Trophoblast cell (in vitro differentiated cells and primary cell): ENCODE data around the gene RESF1.
A peak's percentile ranks its signal among the peaks of the same experiment; 100 is the strongest.
"Not testable (repeated sequence)": the region's sequence is repeated elsewhere in the genome, so short reads cannot be mapped to it uniquely, and the experiment has no call there.

ENCODE experiments used
- DNase-seq, 2 donors: peaks; one replicate each; pipeline ENCODE4 v3.0.0-alpha.2; 2016
- H2AFZ ChIP-seq: 2 replicates; pipeline ENCODE4 v1.6.1; 2013; ENCODE audit warnings: low read length, moderate library complexity, mild to moderate bottlenecking; ENCODE audit not compliant: insufficient read depth, poor library complexity
- H2AK5ac ChIP-seq: 2 replicates; pipeline ENCODE4 v1.6.1; 2013; ENCODE audit warnings: mild to moderate bottlenecking, low read length
- H2BK120ac ChIP-seq: 2 replicates; pipeline ENCODE4 v1.6.1; 2013; ENCODE audit warnings: low read length, mild to moderate bottlenecking, moderate library complexity; ENCODE audit not compliant: insufficient read depth, poor library complexity
- H2BK12ac ChIP-seq: 2 replicates; pipeline ENCODE4 v1.6.1; 2013; ENCODE audit warnings: mild to moderate bottlenecking, low read length, moderate library complexity
- H2BK5ac ChIP-seq: 2 replicates; pipeline ENCODE4 v1.6.1; 2013; ENCODE audit warnings: low read length, low read depth, moderate library complexity, mild to moderate bottlenecking; ENCODE audit not compliant: poor library complexity
- H3K14ac ChIP-seq: 2 replicates; pipeline ENCODE4 v1.6.1; 2013; ENCODE audit warnings: mild to moderate bottlenecking, low read length
- H3K18ac ChIP-seq: 2 replicates; pipeline ENCODE4 v1.6.1; 2013; ENCODE audit warnings: mild to moderate bottlenecking, low read length
- H3K23ac ChIP-seq: 2 replicates; pipeline ENCODE4 v1.6.1; 2013; ENCODE audit warnings: low read length
- H3K27ac ChIP-seq: 2 replicates; pipeline ENCODE4 v1.5.1; 2013; ENCODE audit warnings: low read depth, mild to moderate bottlenecking, inconsistent platforms, low read length, moderate library complexity
- H3K27me3 ChIP-seq: 2 replicates; pipeline ENCODE4 v1.6.1; 2013; ENCODE audit warnings: inconsistent platforms, mild to moderate bottlenecking, low read length, moderate library complexity; ENCODE audit not compliant: insufficient read depth
- H3K36me3 ChIP-seq, 2 experiments: 1 replicate in 1 of 2; 2 replicates in 1 of 2; pipeline ENCODE4 v1.6.1; 2013; ENCODE audit warnings: low read length in 2 of 2, mild to moderate bottlenecking in 2 of 2, moderate library complexity in 1 of 2; ENCODE audit not compliant: insufficient read depth in 2 of 2, control insufficient read depth in 1 of 2
- H3K4ac ChIP-seq: 2 replicates; pipeline ENCODE4 v1.6.1; 2013; ENCODE audit warnings: low read depth, mild to moderate bottlenecking, low read length, moderate library complexity
- H3K4me1 ChIP-seq, 2 experiments: 1 replicate in 1 of 2; 2 replicates in 1 of 2; pipeline ENCODE4 v1.6.1; 2013; ENCODE audit warnings: low read length in 2 of 2, mild to moderate bottlenecking in 2 of 2, moderate library complexity in 1 of 2; ENCODE audit not compliant: insufficient read depth in 2 of 2, control insufficient read depth in 1 of 2
- H3K4me2 ChIP-seq: 2 replicates; pipeline ENCODE4 v1.6.1; 2013; ENCODE audit warnings: inconsistent platforms, mild to moderate bottlenecking, low read length, moderate library complexity
- H3K4me3 ChIP-seq: 2 replicates; pipeline ENCODE4 v1.5.1; 2013; ENCODE audit warnings: mild to moderate bottlenecking, low read depth, low read length, inconsistent platforms
- H3K79me1 ChIP-seq: one replicate; pipeline ENCODE4 v1.6.1; 2013; ENCODE audit warnings: low read length
- H3K79me2 ChIP-seq: 2 replicates; pipeline ENCODE4 v1.6.1; 2013; ENCODE audit warnings: low read length, mild to moderate bottlenecking; ENCODE audit not compliant: control insufficient read depth, insufficient read depth, poor library complexity
- H3K9ac ChIP-seq: 2 replicates; pipeline ENCODE4 v1.6.1; 2013; ENCODE audit warnings: mild to moderate bottlenecking, low read length
- H3K9me3 ChIP-seq: 2 replicates; pipeline ENCODE4 v1.6.1; 2013; ENCODE audit warnings: low read depth, mild to moderate bottlenecking, control low read depth, inconsistent platforms, low read length; ENCODE audit not compliant: insufficient read depth
- H4K12ac ChIP-seq: 2 replicates; pipeline ENCODE4 v1.6.1; 2013; ENCODE audit warnings: low read depth, mild to moderate bottlenecking, low read length, moderate library complexity
- H4K8ac ChIP-seq: 2 replicates; pipeline ENCODE4 v1.6.1; 2013; ENCODE audit warnings: low read depth, mild to moderate bottlenecking, low read length, moderate library complexity
- H4K91ac ChIP-seq: one replicate; pipeline ENCODE4 v1.6.1; 2013; ENCODE audit warnings: low read depth, mild to moderate bottlenecking, low read length, moderate library complexity
- WGBS: extraction: QIAGEN DNeasy Blood & Tissue Kit; methylation state at CpG from one replicate; pipeline ENCODE4 v1.1.7; 2013; ENCODE audit warnings: missing lambda C conversion rate; ENCODE audit not compliant: insufficient read length, insufficient coverage; ENCODE audit errors: extremely low coverage; 5-methylcytosine and 5-hydroxymethylcytosine counted together

The RESF1 gene

DNA sequence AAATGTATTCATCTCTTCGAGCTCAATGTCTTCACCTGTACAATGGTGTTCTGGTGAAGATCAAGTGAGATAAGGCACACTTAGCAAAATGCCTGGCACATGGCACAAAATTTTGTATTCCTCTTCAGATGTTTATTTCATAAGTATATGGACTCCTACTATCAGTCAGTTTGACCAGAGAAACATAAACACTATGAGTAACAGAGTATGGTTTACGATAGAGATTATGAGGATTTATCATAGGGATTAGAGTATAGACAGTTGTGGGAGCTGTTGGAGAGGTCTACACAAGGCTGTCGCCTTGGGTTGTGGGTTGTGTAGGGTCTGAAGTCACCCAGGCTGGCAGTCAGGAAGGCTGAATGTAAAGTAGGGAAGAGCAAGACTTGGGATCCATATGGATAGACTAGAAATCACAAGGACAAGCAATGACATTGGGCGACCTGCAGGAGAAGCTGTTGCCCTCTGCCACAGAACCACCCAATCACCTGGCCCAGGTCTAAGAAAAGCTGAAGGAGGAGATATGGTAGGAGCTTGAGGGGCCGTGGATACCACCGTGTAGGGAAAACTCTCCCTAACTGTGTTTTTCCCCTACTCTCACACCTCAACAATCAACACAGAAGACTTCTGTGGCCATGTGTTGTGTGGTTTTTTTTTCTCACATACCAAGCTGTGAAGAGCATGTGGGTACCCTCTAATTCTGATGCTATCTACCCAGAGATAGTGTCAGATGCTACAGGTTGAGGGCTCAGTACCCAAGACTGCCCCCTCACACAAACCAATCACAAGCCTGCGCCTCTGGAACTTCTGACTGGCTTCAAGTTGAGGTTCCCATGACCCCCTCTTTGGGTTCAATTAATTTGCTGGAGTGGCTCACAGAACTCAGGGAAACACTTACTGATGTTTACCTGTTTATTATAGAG lies 27.2 kb upstream of the RESF1 start:
- no peak overlapping the region for H4K91ac ChIP-seq
- H3K4ac ChIP-seq: no peak overlapping the region
- WGBS: no CpG with 5 or more reads among the region's 7 CpGs
- no peaks in the 10 kb centered on the region for H3K36me3 ChIP-seq
- no peaks in the 10 kb centered on the region for H3K27me3 ChIP-seq
- H3K14ac ChIP-seq: no peak overlapping the region
- no peak overlapping the region for H3K18ac ChIP-seq
- no peak overlapping the region for H2BK12ac ChIP-seq
- H2AFZ ChIP-seq: no peak overlapping the region
- H2BK120ac ChIP-seq: no peak overlapping the region
- no peak overlapping the region for H3K23ac ChIP-seq
- peak in 1 of 2 donors; percentile 63 for DNase-seq
- H2AK5ac ChIP-seq: no peak overlapping the region
- H2BK5ac ChIP-seq: no peak overlapping the region
- H3K4me2 ChIP-seq: no peak overlapping the region
- H3K9ac ChIP-seq: no peak overlapping the region
- peaks cover 3% of the 10 kb centered on the region for H3K9me3 ChIP-seq
- no peak overlapping the region for H4K8ac ChIP-seq
- H3K27ac ChIP-seq: no peak overlapping the region
- no peak overlapping the region for H3K4me3 ChIP-seq
- no peaks in the 10 kb centered on the region for H3K79me1 ChIP-seq
- H4K12ac ChIP-seq: no peak overlapping the region
- no peaks in the 10 kb centered on the region for H3K79me2 ChIP-seq
- peaks cover 0 to 4% of the 10 kb centered on the region in 2 experiments for H3K4me1 ChIP-seq

DNA sequence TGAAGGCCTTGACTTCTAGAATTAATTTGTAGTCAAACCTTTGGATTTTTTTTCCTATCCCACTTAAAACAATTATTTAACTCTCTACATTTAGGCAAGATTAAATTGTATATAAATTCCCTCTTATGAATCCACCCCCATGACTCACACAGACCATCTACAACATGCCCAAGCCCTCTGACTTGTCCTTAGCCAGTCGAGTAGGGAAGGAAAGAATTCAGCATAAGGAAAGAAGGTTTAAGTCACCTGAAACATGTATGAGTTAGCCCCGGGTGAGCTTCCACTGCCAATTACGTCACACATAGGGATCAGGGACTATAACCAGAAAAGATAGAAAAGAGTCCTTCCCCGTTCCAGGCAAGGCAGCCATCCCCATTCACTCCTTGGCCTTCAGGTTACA lies 14.9 kb upstream of the RESF1 start:
- Histone ChIP-seq H2AK5ac (no peak overlapping the region), H4K91ac (no peak overlapping the region), H3K27me3 (no peaks in the 10 kb centered on the region), H3K14ac (no peak overlapping the region), H3K9me3 (peaks cover 4% of the 10 kb centered on the region), H3K4me3 (no peak overlapping the region), H3K36me3 (peaks cover 0 to 3% of the 10 kb centered on the region in 2 experiments), H3K79me2 (no peaks in the 10 kb centered on the region), H3K79me1 (no peaks in the 10 kb centered on the region), H3K27ac (no peak overlapping the region), H3K9ac (no peak overlapping the region), H3K18ac (no peak overlapping the region), H4K12ac (no peak overlapping the region), H3K4me1 (peaks cover 0 to 3% of the 10 kb centered on the region in 2 experiments), H4K8ac (no peak overlapping the region), H3K4me2 (no peak overlapping the region), H2AFZ (no peak overlapping the region), H2BK12ac (no peak overlapping the region), H3K4ac (no peak overlapping the region), H2BK120ac (no peak overlapping the region), H2BK5ac (no peak overlapping the region), H3K23ac (no peak overlapping the region)
- DNase-seq: no peak
- WGBS: no CpG with 5 or more reads among the region's 4 CpGs

DNA sequence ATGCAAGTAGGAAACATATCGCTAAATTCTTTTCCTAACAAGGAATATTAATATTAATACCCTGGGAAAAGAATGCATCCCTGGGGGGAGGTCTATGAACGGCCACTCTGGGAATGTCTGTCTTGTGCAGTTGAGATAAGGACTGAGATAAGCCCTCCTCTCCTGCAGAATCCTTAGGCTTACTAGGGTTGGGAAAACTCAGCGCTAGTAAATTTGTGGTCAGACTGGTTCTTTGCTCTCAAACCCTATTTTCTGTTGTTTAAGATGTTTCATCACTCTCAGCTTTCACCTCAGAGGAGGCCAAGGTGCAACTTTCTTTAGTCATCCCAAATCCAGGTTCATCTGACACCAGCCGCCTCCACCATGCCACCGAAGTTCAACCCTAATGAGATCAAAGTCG lies 11.2 kb upstream of the RESF1 start:
- Histone ChIP-seq H3K9me3 (peaks cover 4% of the 10 kb centered on the region), H2BK12ac (no peak overlapping the region), H4K8ac (no peak overlapping the region), H4K12ac (no peak overlapping the region), H2BK120ac (peak overlapping the region; percentile 18), H3K4ac (no peak overlapping the region), H3K14ac (peak overlapping the region; percentile 15), H4K91ac (no peak overlapping the region), H3K36me3 (peaks cover 0 to 3% of the 10 kb centered on the region in 2 experiments), H3K79me1 (peaks cover 8% of the 10 kb centered on the region), H3K4me2 (no peak overlapping the region), H3K27ac (peak overlapping the region; percentile 5), H3K23ac (no peak overlapping the region), H3K79me2 (no peaks in the 10 kb centered on the region), H3K9ac (no peak overlapping the region), H3K18ac (peak overlapping the region; percentile 26), H2BK5ac (peak overlapping the region; percentile 59), H3K27me3 (no peaks in the 10 kb centered on the region), H3K4me1 (peaks cover 0 to 9% of the 10 kb centered on the region in 2 experiments), H2AK5ac (no peak overlapping the region), H2AFZ (no peak overlapping the region), H3K4me3 (no peak overlapping the region)
- WGBS: no CpG with 5 or more reads among the region's 6 CpGs
- DNase-seq: peak in 1 of 2 donors; percentile 67

- H4K12ac ChIP-seq, H3K14ac ChIP-seq, H3K18ac ChIP-seq, H3K4me3 ChIP-seq, H2BK12ac ChIP-seq, H3K4me1 ChIP-seq, H2BK120ac ChIP-seq, H3K36me3 ChIP-seq, H3K9me3 ChIP-seq, DNase-seq, H4K8ac ChIP-seq, H3K4ac ChIP-seq, H3K27me3 ChIP-seq, H2AK5ac ChIP-seq, H3K4me2 ChIP-seq, H2AFZ ChIP-seq, H3K9ac ChIP-seq, H3K23ac ChIP-seq, H2BK5ac ChIP-seq, H3K79me2 ChIP-seq, H3K27ac ChIP-seq, H4K91ac ChIP-seq: not testable (repeated sequence)
- peaks cover 10% of the 10 kb centered on the region for H3K79me1 ChIP-seq
- WGBS: no CpG with 5 or more reads among the region's 3 CpGs
Observed at GRCh38 chr12:31948697-31949359, 10.4 kb upstream of the RESF1 start.
